ENCODE results near the gene PITPNM1.
"Not testable (repeated sequence)": the region's sequence is repeated elsewhere in the genome, so short reads cannot be mapped to it uniquely, and the experiment has no call there.

PITPNM1 gene

GRCh38 chr11:67466962-67467771 is 38.0 kb downstream of the PITPNM1 start:
- TF ChIP-seq, protein P1, sequence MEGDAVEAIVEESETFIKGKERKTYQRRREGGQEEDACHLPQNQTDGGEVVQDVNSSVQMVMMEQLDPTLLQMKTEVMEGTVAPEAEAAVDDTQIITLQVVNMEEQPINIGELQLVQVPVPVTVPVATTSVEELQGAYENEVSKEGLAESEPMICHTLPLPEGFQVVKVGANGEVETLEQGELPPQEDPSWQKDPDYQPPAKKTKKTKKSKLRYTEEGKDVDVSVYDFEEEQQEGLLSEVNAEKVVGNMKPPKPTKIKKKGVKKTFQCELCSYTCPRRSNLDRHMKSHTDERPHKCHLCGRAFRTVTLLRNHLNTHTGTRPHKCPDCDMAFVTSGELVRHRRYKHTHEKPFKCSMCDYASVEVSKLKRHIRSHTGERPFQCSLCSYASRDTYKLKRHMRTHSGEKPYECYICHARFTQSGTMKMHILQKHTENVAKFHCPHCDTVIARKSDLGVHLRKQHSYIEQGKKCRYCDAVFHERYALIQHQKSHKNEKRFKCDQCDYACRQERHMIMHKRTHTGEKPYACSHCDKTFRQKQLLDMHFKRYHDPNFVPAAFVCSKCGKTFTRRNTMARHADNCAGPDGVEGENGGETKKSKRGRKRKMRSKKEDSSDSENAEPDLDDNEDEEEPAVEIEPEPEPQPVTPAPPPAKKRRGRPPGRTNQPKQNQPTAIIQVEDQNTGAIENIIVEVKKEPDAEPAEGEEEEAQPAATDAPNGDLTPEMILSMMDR (IDR thresholded peaks at IDR 0.05; ENCODE audit: low read length, missing control alignments): no peak
- no peak for DNase-seq (ENCODE audit: low read depth)
- no peak overlapping the region for H3K4me3 ChIP-seq (replicated peaks; ENCODE audit: low read depth, low read length)

GRCh38 chr11:67466367-67466766 is 38.8 kb downstream of the PITPNM1 start:
- TF ChIP-seq, protein P1 (IDR thresholded peaks at IDR 0.05; ENCODE audit: low read length, missing control alignments): no peak
- no peak for DNase-seq (ENCODE audit: low read depth)
- no peak overlapping the region for H3K4me3 ChIP-seq (replicated peaks; ENCODE audit: low read depth, low read length)

- not testable (repeated sequence) for H3K4me3 ChIP-seq (replicated peaks; ENCODE audit: low read depth, low read length)
- peak; percentile 25 for DNase-seq (ENCODE audit: low read depth)
These were observed 39.6 kb downstream of the PITPNM1 start for GRCh38 chr11:67465530-67465929.

GRCh38 chr11:67465189-67465510 is 40.0 kb downstream of the PITPNM1 start:
- H3K4me3 ChIP-seq (replicated peaks; ENCODE audit: low read depth, low read length): peak overlapping the region; percentile 52
- TF ChIP-seq, protein P1 (IDR thresholded peaks at IDR 0.05; ENCODE audit: low read length, missing control alignments): no peak
- no peak for DNase-seq (ENCODE audit: low read depth)

GRCh38 chr11:67464411-67465188 is 40.6 kb downstream of the PITPNM1 start:
- peak overlapping the region; percentile 52 for H3K4me3 ChIP-seq (replicated peaks; ENCODE audit: low read depth, low read length)
- TF ChIP-seq, protein P1 (IDR thresholded peaks at IDR 0.05; ENCODE audit: low read length, missing control alignments): no peak
- DNase-seq (ENCODE audit: low read depth): peak; percentile 44

DNA sequence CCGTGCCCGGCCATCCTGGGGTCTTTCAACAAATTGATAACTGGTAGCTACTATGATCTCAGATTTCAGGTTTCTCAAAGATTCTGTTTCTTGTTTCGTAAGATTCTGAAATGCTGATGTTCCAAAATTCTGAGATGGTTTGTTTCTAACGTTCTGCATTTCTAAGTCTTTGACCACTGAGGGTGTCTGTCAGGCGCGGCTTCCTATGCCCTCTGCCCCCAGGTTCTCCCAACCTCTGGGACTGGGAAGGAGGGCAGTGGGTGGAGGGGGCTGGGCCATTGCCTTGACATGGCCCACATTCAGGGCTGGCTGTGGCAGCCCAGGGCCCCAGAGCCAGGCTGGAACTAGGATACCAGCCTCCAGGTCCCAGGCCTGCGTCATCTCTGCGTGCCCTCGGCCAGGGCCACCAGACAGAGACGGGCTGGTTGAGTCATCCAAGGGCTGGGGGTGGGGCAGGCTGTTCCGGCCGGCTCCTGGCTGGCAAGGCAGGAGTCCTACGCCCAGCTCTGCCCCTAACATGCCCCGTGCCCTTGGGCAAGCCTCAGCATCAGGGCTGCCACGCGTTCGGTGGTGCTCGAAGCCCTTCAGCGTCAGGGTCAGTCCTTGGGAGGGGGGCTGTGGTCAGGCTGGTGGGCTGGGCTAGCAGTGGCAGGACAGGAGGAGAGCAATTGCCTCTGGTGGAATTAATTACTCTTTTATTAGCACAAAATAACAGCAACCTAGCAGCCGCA is 41.3 kb downstream of the PITPNM1 start:
- H3K4me3 ChIP-seq (replicated peaks; ENCODE audit: low read depth, low read length): no peak overlapping the region
- no peak for DNase-seq (ENCODE audit: low read depth)
- TF ChIP-seq, protein P1 (IDR thresholded peaks at IDR 0.05; ENCODE audit: low read length, missing control alignments): no peak

GRCh38 chr11:67463186-67463585 is 42.0 kb downstream of the PITPNM1 start:
- DNase-seq (ENCODE audit: low read depth): no peak
- TF ChIP-seq, protein P1 (IDR thresholded peaks at IDR 0.05; ENCODE audit: low read length, missing control alignments): no peak
- H3K4me3 ChIP-seq (replicated peaks; ENCODE audit: low read depth, low read length): no peak overlapping the region

All from fibroblast of pulmonary artery (primary cell).